ENCODE data around the gene L2HGDH. TPM values are rescaled to one million over a fixed set of nuclear protein-coding genes. Genes with fewer than 3 reads are reported as not detected.

L2HGDH gene
- 0.77 TPM for total RNA-seq (2013)
- polyA plus RNA-seq = under 1 TPM; 0.11 to 0.86 (median 0.48) TPM
- 0.83 and 0.88 TPM in 2 replicates for polyA minus RNA-seq
- total RNA-seq = 0.67 to 4.9 (median 1.5) reads per million in 11 experiments

DNA sequence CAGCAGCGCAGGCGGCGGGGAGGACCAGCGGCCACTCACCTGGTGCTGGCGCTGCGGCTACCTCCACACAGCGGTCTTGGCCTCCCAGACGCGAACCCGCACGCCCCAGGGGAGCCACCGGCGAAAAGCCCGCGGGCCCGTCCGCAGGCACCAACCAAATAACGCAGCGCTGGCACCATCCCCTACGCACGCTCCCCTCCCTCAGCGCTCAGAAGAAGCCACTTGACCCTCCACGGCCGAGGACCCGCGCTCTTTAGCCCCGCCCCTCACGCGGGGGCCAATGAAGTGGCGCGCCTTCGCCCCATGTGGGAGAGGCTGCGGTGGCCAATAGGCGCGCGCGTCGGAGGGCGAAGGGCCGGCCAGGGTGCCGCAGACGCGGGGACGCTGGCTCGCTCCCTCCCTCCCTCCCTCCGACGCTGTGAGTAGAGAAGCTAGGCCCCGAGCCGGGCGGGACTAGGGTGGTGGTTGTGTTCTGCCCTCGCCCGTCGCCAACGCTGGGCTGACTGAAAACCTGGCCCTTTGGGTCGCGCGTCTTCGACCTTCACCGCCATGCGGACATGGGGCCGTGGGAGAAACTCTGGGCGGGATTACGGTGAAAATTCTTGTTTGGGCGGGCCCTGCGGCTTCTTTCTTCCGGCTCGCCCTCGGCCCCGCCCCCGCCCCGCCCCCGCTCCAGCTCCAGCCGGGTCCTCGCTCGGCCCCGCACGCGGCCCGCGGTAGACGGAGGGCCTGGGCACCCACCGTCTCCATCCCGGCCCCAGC, at the start of gene L2HGDH, which contains the start of gene DMAC2L:
Gene L2HGDH (minus strand): TSS at position 258 of the 762 bp plus-strand sequence. CDS start 79 bp downstream, at position 179.
Gene DMAC2L (plus strand): TSS at position 353 of the 762 bp plus-strand sequence. CDS start 9,164 bp downstream, outside the sequence.
- H4K20me1 ChIP-seq (ENCODE audit: insufficient read depth, low read length) = peaks cover 6% of the 10 kb centered on the region
- H3K4me2 ChIP-seq (replicated peaks; ENCODE audit: extremely low read depth, low read length, poor library complexity, severe bottlenecking) = peak within 1 kb of the TSS; percentile 93
- H3K9me3 ChIP-seq (replicated peaks in 1 of 2; ENCODE audit: control insufficient read depth in 1 of 2, insufficient read depth in 1 of 2, low read length in 2 of 2) = no peaks in the 10 kb centered on the region
- Mint-ChIP-seq H3K4me1 (peaks cover 21% of the 10 kb centered on the region), H3K27ac (peak within 1 kb of the TSS; percentile 88 to 98 (median 96)), H3K9me3 (peaks cover 0 to 6% (median 2%) of the 10 kb centered on the region in 7 donors), H3K4me3 (peak within 1 kb of the TSS; percentile 89 to 96), H3K36me3 (peaks cover 13 to 15% of the 10 kb centered on the region in 2 donors), H3K27me3 (ENCODE audit: low read depth in 3 of 3) (peaks cover 0 to 3% (median 0%) of the 10 kb centered on the region in 3 donors)
- intact Hi-C loops (cut with micrococcal nuclease) = loop anchor here in 1 of 2 donors (5.0 to 10.0 kb wide), 2 partner anchors 77 to 220 kb away; partner anchors contain the start of genes MAP4K5 and SOS2
- H3K36me3 ChIP-seq (replicated peaks in 1 of 2; ENCODE audit: control insufficient read depth in 1 of 2, insufficient read depth in 2 of 2, low read length in 2 of 2) = peaks cover 0 to 6% of the 10 kb centered on the region in 2 donors
- peak within 1 kb of the TSS; percentile 70 for H3K9ac ChIP-seq (ENCODE audit: insufficient read depth, low read length, poor library complexity, severe bottlenecking)
- WGBS (ENCODE audit: insufficient coverage) = under 1% methylated on average over 75 of the region's 83 CpGs
- H3K79me2 ChIP-seq (ENCODE audit: insufficient read depth, low read length) = peaks cover 34% of the 10 kb centered on the region
- H3K27ac ChIP-seq (ENCODE audit: low read depth in 1 of 2, low read length in 2 of 2) = peak within 1 kb of the TSS; percentile 88 to 89
- TF ChIP-seq, protein P1, sequence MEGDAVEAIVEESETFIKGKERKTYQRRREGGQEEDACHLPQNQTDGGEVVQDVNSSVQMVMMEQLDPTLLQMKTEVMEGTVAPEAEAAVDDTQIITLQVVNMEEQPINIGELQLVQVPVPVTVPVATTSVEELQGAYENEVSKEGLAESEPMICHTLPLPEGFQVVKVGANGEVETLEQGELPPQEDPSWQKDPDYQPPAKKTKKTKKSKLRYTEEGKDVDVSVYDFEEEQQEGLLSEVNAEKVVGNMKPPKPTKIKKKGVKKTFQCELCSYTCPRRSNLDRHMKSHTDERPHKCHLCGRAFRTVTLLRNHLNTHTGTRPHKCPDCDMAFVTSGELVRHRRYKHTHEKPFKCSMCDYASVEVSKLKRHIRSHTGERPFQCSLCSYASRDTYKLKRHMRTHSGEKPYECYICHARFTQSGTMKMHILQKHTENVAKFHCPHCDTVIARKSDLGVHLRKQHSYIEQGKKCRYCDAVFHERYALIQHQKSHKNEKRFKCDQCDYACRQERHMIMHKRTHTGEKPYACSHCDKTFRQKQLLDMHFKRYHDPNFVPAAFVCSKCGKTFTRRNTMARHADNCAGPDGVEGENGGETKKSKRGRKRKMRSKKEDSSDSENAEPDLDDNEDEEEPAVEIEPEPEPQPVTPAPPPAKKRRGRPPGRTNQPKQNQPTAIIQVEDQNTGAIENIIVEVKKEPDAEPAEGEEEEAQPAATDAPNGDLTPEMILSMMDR (IDR thresholded peaks at IDR 0.05) = no peak
- peak within 1 kb of the TSS; percentile 97 for H2AFZ ChIP-seq (ENCODE audit: insufficient read depth, low read depth, low read length, poor library complexity, severe bottlenecking)
- DNase-seq = peak; percentile 87 to 88 (median 87)
- peak within 1 kb of the TSS; percentile 69 to 91 (median 72) for H3K4me3 ChIP-seq (replicated peaks in 1 of 3; ENCODE audit: low read depth in 2 of 3, low read length in 3 of 3)
- H3K4me1 ChIP-seq (ENCODE audit: control insufficient read depth in 1 of 2, insufficient read depth in 2 of 2, low read length in 2 of 2) = peaks cover 18 to 25% of the 10 kb centered on the region in 2 donors
- no peaks in the 10 kb centered on the region for H3K27me3 ChIP-seq (ENCODE audit: control insufficient read depth in 2 of 2, insufficient read depth in 2 of 2, low read length in 2 of 2)

DNA sequence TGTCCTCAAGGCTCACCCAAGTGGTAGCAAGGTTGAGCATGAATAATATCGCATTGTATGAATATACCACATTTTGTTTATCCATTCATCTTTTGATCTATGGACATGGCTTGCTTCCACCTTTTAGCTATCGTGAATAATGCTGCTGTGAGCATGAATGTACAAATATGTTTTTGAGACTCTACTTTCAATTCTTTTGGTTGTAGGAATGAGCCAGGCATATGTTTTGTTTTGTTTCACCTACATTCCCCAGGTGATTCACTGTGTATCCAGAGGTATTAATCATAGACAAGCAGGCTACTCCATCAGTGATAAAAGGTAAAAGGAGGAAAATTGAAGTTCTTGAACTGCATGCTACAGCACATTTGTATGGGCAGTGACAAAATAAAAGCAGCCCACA, 48.8 kb upstream of the L2HGDH start:
- H3K27me3 Mint-ChIP-seq (ENCODE audit: low read depth in 3 of 3) = peaks cover 0 to 2% (median 0%) of the 10 kb centered on the region in 3 donors
- peaks cover 20% of the 10 kb centered on the region for H3K4me1 Mint-ChIP-seq
- peaks cover 15 to 16% of the 10 kb centered on the region in 2 donors for H3K4me1 ChIP-seq (ENCODE audit: control insufficient read depth in 1 of 2, insufficient read depth in 2 of 2, low read length in 2 of 2)
- no peaks in the 10 kb centered on the region for H3K9me3 ChIP-seq (replicated peaks in 1 of 2; ENCODE audit: control insufficient read depth in 1 of 2, insufficient read depth in 1 of 2, low read length in 2 of 2)
- H2AFZ ChIP-seq (ENCODE audit: insufficient read depth, low read depth, low read length, poor library complexity, severe bottlenecking) = no peak overlapping the region
- peaks cover 0 to 25% of the 10 kb centered on the region in 2 donors for H3K36me3 ChIP-seq (replicated peaks in 1 of 2; ENCODE audit: control insufficient read depth in 1 of 2, insufficient read depth in 2 of 2, low read length in 2 of 2)
- no peaks in the 10 kb centered on the region for H4K20me1 ChIP-seq (ENCODE audit: insufficient read depth, low read length)
- H3K79me2 ChIP-seq (ENCODE audit: insufficient read depth, low read length) = no peaks in the 10 kb centered on the region
- DNase-seq = no peak
- no peak overlapping the region for H3K9ac ChIP-seq (ENCODE audit: insufficient read depth, low read length, poor library complexity, severe bottlenecking)
- H3K4me2 ChIP-seq (replicated peaks; ENCODE audit: extremely low read depth, low read length, poor library complexity, severe bottlenecking) = no peak overlapping the region
- no peak overlapping the region for H3K27ac Mint-ChIP-seq
- no peak overlapping the region for H3K4me3 Mint-ChIP-seq
- H3K27me3 ChIP-seq (ENCODE audit: control insufficient read depth in 2 of 2, insufficient read depth in 2 of 2, low read length in 2 of 2) = no peaks in the 10 kb centered on the region
- intact Hi-C loops (cut with micrococcal nuclease) = no loop called here
- H3K36me3 Mint-ChIP-seq = peaks cover 29 to 30% of the 10 kb centered on the region in 2 donors
- no peak overlapping the region for H3K27ac ChIP-seq (ENCODE audit: low read depth in 1 of 2, low read length in 2 of 2)
- no peak overlapping the region for H3K4me3 ChIP-seq (replicated peaks in 1 of 3; ENCODE audit: low read depth in 2 of 3, low read length in 3 of 3)
- WGBS (ENCODE audit: insufficient coverage) = no CpG with 5 or more reads among the region's 2 CpGs
- TF ChIP-seq, protein P1 (IDR thresholded peaks at IDR 0.05) = no peak
- peaks cover 0 to 9% (median 6%) of the 10 kb centered on the region in 7 donors for H3K9me3 Mint-ChIP-seq
